HCT116 (cell line): ENCODE data around the gene ADAM11. TPM values are rescaled to one million over a fixed set of nuclear protein-coding genes. Genes with fewer than 3 reads are reported as not detected.

Source experiments
- ATAC-seq: fragments of 200-7000 bp; cut with Tn5 transposase; 2 replicates; pipeline ENCODE4 v1.9.1; 2020; ENCODE audit warnings: mild to moderate bottlenecking, moderate library complexity
- BruUV-seq: library from RNA; stranded (reverse); fragments of 400-500 nt; replicated peaks from 2 replicates; lab custom pipeline; 2021; lab: Mats Ljungman, UMichigan
- CTCF ChIA-PET: fragments of 300-600 bp; sonication (Branson Sonifier 250); formaldehyde crosslinking; loops from one replicate; lab custom pipeline; 2021; ENCODE audit warnings: antibody characterized with exemption; lab: Charles Lee
- POLR2A ChIA-PET: fragments of 300-600, 350-600 bp; sonication (Branson Sonifier 250); formaldehyde crosslinking; loops from one replicate; lab custom pipeline; 2021; ENCODE audit warnings: antibody characterized with exemption; lab: Charles Lee
- RAD21 ChIA-PET, 2 experiments: fragments of 300-600 bp; sonication (Branson Sonifier 250); formaldehyde crosslinking; loops; one replicate each; lab custom pipeline; 2023; ENCODE audit warnings: low total read pairs in 2 of 2; ENCODE audit not compliant: uncharacterized antibody in 2 of 2, unreplicated experiment in 2 of 2, low non-redundant PET in 1 of 2; lab: Charles Lee
- DNase-seq: peaks from one replicate; pipeline ENCODE4 v3.0.0-alpha.2; 2010; ENCODE audit warnings: low read depth, low spot score
- H2AFZ ChIP-seq: fragments of 200-600 bp; shearing (Covaris generic), sonication (generic); 2 replicates; pipeline ENCODE4 v1.6.1; 2017; ENCODE audit warnings: low read depth, mixed run types, mixed read lengths, antibody characterized with exemption, low read length; ENCODE audit not compliant: poor library complexity, severe bottlenecking
- H3K27ac ChIP-seq: 2 replicates; pipeline ENCODE4 v1.5.1; 2012; ENCODE audit warnings: low read depth, low read length
- H3K27me3 ChIP-seq: fragments of 200-600 bp; sonication (generic); 2 replicates; pipeline ENCODE4 v1.6.1; 2016; ENCODE audit warnings: mixed run types, low read length, mixed read lengths; ENCODE audit not compliant: insufficient read depth
- H3K36me3 ChIP-seq, 2 experiments: fragments of 200-500 bp in 1 of 2; fragments of 200-600 bp in 1 of 2; sonication (Bioruptor generic) in 1 of 2; sonication (generic) in 1 of 2; 2 replicates each; pipeline versions ENCODE4 v1.5.1 to v1.6.1; 2014 to 2016; ENCODE audit warnings: low read length in 2 of 2, inconsistent platforms in 1 of 2, mixed read lengths in 1 of 2, mixed run types in 1 of 2; ENCODE audit not compliant: insufficient read depth in 2 of 2, control insufficient read depth in 1 of 2
- H3K4me1 ChIP-seq, 2 experiments: fragments of 200-600 bp in 1 of 2; sonication (generic) in 1 of 2; 2 replicates each; pipeline versions ENCODE4 v1.5.1 to v1.6.1; 2012 to 2017; ENCODE audit warnings: low read length in 2 of 2, inconsistent platforms in 1 of 2, mild to moderate bottlenecking in 1 of 2, mixed read lengths in 1 of 2, mixed run types in 1 of 2, moderate library complexity in 1 of 2; ENCODE audit not compliant: insufficient read depth in 2 of 2, control insufficient read depth in 1 of 2
- H3K4me2 ChIP-seq: fragments of 200-600 bp; sonication (generic); 2 replicates; pipeline ENCODE4 v1.6.1; 2017; ENCODE audit warnings: mixed run types, low read length, mixed read lengths
- H3K4me3 ChIP-seq, 2 experiments: fragments of 200-600 bp in 1 of 2; sonication (generic) in 1 of 2; replicated peaks in 1 of 2; 2 replicates each; pipeline ENCODE4 v1.5.1; 2011 to 2016; ENCODE audit warnings: low read length in 2 of 2, control low read depth in 1 of 2, low read depth in 1 of 2, mild to moderate bottlenecking in 1 of 2, mixed read lengths in 1 of 2, mixed run types in 1 of 2
- H3K79me2 ChIP-seq: fragments of 200-600 bp; sonication (generic); 2 replicates; pipeline ENCODE4 v1.6.1; 2017; ENCODE audit warnings: mild to moderate bottlenecking, mixed run types, low read length, moderate library complexity, mixed read lengths; ENCODE audit not compliant: insufficient read depth
- H3K9ac ChIP-seq: fragments of 200-600 bp; sonication (generic); 2 replicates; pipeline ENCODE4 v1.6.1; 2016; ENCODE audit warnings: low read length, mixed read lengths
- H3K9me2 ChIP-seq: fragments of 200-600 bp; sonication (generic), shearing (Covaris generic); 2 replicates; pipeline ENCODE4 v1.6.1; 2017; ENCODE audit warnings: mixed run types, mild to moderate bottlenecking, moderate library complexity; ENCODE audit not compliant: insufficient read depth
- H3K9me3 ChIP-seq, 2 experiments: fragments of 200-500 bp in 1 of 2; fragments of 200-600 bp in 1 of 2; sonication (Bioruptor generic) in 1 of 2; sonication (generic) in 1 of 2; 2 replicates each; pipeline ENCODE4 v1.6.1; 2014 to 2017; ENCODE audit warnings: low read length in 2 of 2, mixed read lengths in 2 of 2, inconsistent platforms in 1 of 2, low read depth in 1 of 2, mild to moderate bottlenecking in 1 of 2, mixed run types in 1 of 2, moderate library complexity in 1 of 2; ENCODE audit not compliant: control insufficient read depth in 1 of 2, insufficient read depth in 1 of 2
- H4K20me1 ChIP-seq: fragments of 200-600 bp; sonication (generic), shearing (Covaris generic); 2 replicates; pipeline ENCODE4 v1.6.1; 2017; ENCODE audit warnings: mixed run types, mild to moderate bottlenecking, moderate library complexity; ENCODE audit not compliant: insufficient read depth
- CBX3 ChIP-seq: IDR thresholded peaks from 2 replicates; pipeline ENCODE4 v1.6.1; 2012; ENCODE audit warnings: low read depth
- ELF1 ChIP-seq: IDR thresholded peaks from 2 replicates; pipeline ENCODE4 v1.6.1; 2012; ENCODE audit warnings: low read depth, borderline replicate concordance
- FOSL1 ChIP-seq: IDR thresholded peaks from 2 replicates; pipeline ENCODE4 v1.6.1; 2012; ENCODE audit warnings: low read depth
- JUND ChIP-seq: IDR thresholded peaks from 2 replicates; pipeline ENCODE4 v1.6.1; 2012
- POLR2AphosphoS5 ChIP-seq: IDR thresholded peaks from 2 replicates; pipeline ENCODE4 v1.6.1; 2011; ENCODE audit warnings: mild to moderate bottlenecking, low read depth, low read length, moderate library complexity
- RAD21 ChIP-seq: IDR thresholded peaks from 2 replicates; pipeline ENCODE4 v1.6.1; 2012; ENCODE audit warnings: low read depth, mild to moderate bottlenecking
- SIN3A ChIP-seq: IDR thresholded peaks from 2 replicates; pipeline ENCODE4 v1.6.1; 2012; ENCODE audit warnings: low read depth
- SP1 ChIP-seq: IDR thresholded peaks from 2 replicates; pipeline ENCODE4 v1.6.1; 2012; ENCODE audit warnings: low read depth
- YY1 ChIP-seq: IDR thresholded peaks from 2 replicates; pipeline ENCODE4 v1.6.1; 2011; ENCODE audit warnings: low read length, low read depth, moderate library complexity, mild to moderate bottlenecking; ENCODE audit not compliant: insufficient replicate concordance; ENCODE audit errors: extremely low read depth
- intact Hi-C: fragments of 100-400 bp; cut with micrococcal nuclease; formaldehyde crosslinking; loops from 2 replicates; pipeline ENCODE4 v1.10.0; 2022
- total RNA-seq: library from RNA; stranded (reverse); gene quantifications from one replicate; pipeline ENCODE4 v1.2.1, GENCODE V29; 2021; ENCODE audit not compliant: unreplicated experiment
- TF ChIP-seq, protein P1 (sequence below), 3 experiments: fragments of 200-600 bp in 1 of 3; sonication (generic) in 1 of 3; IDR thresholded peaks in 2 of 3; conservative IDR thresholded peaks in 1 of 3; 2 replicates each; pipeline ENCODE4 v1.5.1; 2012 to 2017; ENCODE audit warnings: low read depth in 2 of 3, low read length in 2 of 3, antibody characterized with exemption in 1 of 3, borderline replicate concordance in 1 of 3, control low read depth in 1 of 3, mild to moderate bottlenecking in 1 of 3, mixed read lengths in 1 of 3, mixed run types in 1 of 3, moderate library complexity in 1 of 3; ENCODE audit not compliant: insufficient read depth in 1 of 3

ADAM11 gene
- total RNA-seq, 1 experiment from 2014 or later, result 7.7 TPM

DNA sequence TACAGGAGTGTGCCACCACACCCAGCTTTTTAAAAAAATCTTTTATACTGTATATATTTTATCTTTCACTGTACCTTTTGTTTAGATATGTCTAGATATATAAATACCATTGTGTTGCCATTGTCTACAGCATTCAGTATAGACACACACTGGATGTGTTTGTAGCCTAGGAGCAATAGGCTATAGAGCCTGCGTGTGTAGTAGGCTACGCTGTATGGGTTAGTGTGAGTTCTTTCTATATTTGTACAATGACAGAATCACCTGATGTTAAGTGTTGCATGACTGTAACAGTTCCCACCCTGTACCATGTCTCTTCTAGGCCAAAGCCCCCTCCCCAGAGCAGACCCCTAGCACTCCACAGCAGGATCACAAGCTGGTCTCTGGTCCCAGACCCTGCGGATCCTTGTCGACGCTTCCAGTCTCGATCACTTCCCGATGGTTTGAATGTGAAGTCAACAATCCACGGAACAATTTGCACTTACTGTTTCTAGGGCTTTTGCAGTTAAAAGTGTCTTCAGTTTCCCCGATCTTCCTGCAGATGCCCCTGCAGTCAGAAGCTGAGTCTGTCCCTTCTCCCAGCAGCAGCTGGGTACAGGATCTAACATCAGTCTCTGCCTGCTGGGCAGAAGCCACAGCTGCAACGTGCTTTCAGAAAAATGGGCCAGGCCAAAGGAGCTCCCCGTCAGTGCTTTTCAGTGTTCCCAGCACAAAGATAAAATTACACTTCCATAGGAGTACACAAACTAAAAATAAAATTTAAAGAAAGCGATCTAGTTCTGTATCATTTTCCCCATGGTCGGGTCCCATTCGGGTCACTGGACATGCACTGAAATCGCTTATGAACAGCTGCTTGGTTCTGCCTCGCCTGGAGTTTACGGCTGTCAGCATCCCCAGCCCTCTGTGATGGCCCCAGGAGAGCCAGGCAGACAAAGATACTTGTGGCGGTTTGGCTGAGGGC lies 35.4 kb downstream of the ADAM11 start (continued):
- TF ChIP-seq, protein P1, sequence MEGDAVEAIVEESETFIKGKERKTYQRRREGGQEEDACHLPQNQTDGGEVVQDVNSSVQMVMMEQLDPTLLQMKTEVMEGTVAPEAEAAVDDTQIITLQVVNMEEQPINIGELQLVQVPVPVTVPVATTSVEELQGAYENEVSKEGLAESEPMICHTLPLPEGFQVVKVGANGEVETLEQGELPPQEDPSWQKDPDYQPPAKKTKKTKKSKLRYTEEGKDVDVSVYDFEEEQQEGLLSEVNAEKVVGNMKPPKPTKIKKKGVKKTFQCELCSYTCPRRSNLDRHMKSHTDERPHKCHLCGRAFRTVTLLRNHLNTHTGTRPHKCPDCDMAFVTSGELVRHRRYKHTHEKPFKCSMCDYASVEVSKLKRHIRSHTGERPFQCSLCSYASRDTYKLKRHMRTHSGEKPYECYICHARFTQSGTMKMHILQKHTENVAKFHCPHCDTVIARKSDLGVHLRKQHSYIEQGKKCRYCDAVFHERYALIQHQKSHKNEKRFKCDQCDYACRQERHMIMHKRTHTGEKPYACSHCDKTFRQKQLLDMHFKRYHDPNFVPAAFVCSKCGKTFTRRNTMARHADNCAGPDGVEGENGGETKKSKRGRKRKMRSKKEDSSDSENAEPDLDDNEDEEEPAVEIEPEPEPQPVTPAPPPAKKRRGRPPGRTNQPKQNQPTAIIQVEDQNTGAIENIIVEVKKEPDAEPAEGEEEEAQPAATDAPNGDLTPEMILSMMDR (IDR thresholded peaks at IDR 0.05 in 2 of 3, conservative IDR thresholded peaks at IDR 0.05 in 1 of 3; ENCODE audit: borderline replicate concordance in 1 of 3, insufficient read depth in 1 of 3, low read depth in 2 of 3, low read length in 2 of 3), result no peak

DNA sequence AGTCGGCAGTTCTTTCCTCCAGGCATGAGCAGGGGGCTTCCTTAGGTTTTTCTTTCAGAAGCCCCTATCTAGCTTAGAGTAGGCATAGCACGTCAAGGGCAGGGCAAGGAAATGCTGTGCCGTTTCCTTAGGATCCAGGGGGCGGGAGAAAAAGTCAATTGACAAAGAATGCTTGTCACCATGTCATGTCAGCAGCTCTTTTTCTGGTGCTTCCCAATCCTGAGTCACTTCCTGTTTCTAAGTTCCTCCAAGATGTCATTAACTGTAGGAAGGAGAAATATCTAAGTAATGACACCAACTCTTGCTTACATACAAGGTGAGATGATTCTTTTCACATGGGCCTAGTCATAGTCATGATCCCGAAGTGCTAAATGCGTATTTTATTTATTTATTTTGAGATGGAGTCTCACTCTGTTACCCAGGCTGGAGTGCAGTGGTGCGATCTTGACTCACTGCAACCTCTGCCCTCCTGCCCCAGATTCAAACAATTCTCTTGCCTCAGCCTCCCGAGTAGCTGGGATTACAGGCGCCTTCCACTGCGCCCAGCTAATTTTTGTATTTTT lies 36.1 kb downstream of the ADAM11 start:
- CTCF ChIA-PET, result interaction anchor here (3.7 kb wide), 1 partner anchor 15 kb away, joined by 12 read pairs; no protein-coding TSS in a partner anchor
- peak overlapping the region; percentile 61 for H3K27ac ChIP-seq

More for the DNA sequence above, 36.1 kb downstream of the ADAM11 start:
- BruUV-seq, result no TSS peak
- Histone ChIP-seq H3K36me3 (peaks cover 0 to 9% of the 10 kb centered on the region in 2 experiments; a peak in 1 of 4 replicates), H3K27me3 (no peaks in the 10 kb centered on the region), H3K4me1 (peaks cover 15 to 57% of the 10 kb centered on the region in 2 experiments), H3K4me3 (peak overlapping the region in 1 of 2 experiments; percentile 26; a peak in 2 of 4 replicates), H3K9me2 (no peaks in the 10 kb centered on the region), H4K20me1 (no peaks in the 10 kb centered on the region), H2AFZ (no peak overlapping the region), H3K9ac (peak overlapping the region; percentile 51), H3K4me2 (peak overlapping the region; percentile 65), H3K79me2 (peaks cover 14% of the 10 kb centered on the region; the same call in 1 of the 2 replicates), H3K9me3 (no peaks in the 10 kb centered on the region)
- ChIA-PET RAD21 (no interaction called here), POLR2A (interaction anchor here (1.2 to 1.4 kb wide), 2 partner anchors 26 to 355 kb away, joined by 4 read pairs; no protein-coding TSS in a partner anchor)
- ATAC-seq (peak; percentile 70), DNase-seq (peak; percentile 73)
- intact Hi-C loops, result no loop called here
- TF ChIP-seq JUND (peak; percentile 62), SIN3A (no peak), POLR2AphosphoS5 (peak; percentile 49; the same call in 1 of the 2 replicates), RAD21 (0 out of 2 replicates have a peak, but pooled peaks have one; percentile 3), CBX3 (peak; percentile 64; the same call in 1 of the 2 replicates), FOSL1 (peak; percentile 75), SP1 (peak; percentile 72), YY1 (no peak), ELF1 (peak; percentile 26; the same call in 1 of the 2 replicates)
